HFFc6 (cell line): ENCODE measurements around the gene BCAS3. TPM values are rescaled to one million over a fixed set of nuclear protein-coding genes. Genes with fewer than 3 reads are reported as not detected.
A peak's percentile ranks its signal among the peaks of the same experiment; 100 is the strongest.

Experiments
- DNase-seq: peaks from one replicate; pipeline ENCODE4 v3.0.0-alpha.2; 2018
- H3K27ac Mint-ChIP-seq: 2 replicates; pipeline ENCODE4 v1.8.0; 2020; ENCODE audit warnings: mild to moderate bottlenecking, mixed read lengths
- H3K27me3 Mint-ChIP-seq: 2 replicates; pipeline ENCODE4 v1.8.0; 2021; ENCODE audit warnings: mild to moderate bottlenecking, moderate library complexity, mixed read lengths; ENCODE audit not compliant: insufficient read depth
- H3K36me3 Mint-ChIP-seq: 2 replicates; pipeline ENCODE4 v1.8.0; 2021; ENCODE audit warnings: low read depth, mixed read lengths
- H3K4me1 Mint-ChIP-seq: 2 replicates; pipeline ENCODE4 v1.8.0; 2020; ENCODE audit warnings: low read depth, mixed read lengths
- H3K4me3 Mint-ChIP-seq: 2 replicates; pipeline ENCODE4 v1.8.0; 2020; ENCODE audit warnings: mild to moderate bottlenecking, moderate library complexity, mixed read lengths
- H3K9me3 Mint-ChIP-seq: 2 replicates; pipeline ENCODE4 v1.8.0; 2020; ENCODE audit warnings: mild to moderate bottlenecking, mixed read lengths
- CTCF ChIP-seq: fragments of 200-600 bp; sonication (generic); IDR thresholded peaks from 2 replicates; pipeline ENCODE4 v1.5.0; 2021; ENCODE audit warnings: antibody characterized with exemption, mild to moderate bottlenecking
- total RNA-seq, 6 experiments: library from RNA; stranded (reverse); fragmentation: NEBNext Ultra II Directional; extraction: Animal tissue kit (Norgen Biotek cat#: 25700); gene quantifications; 2 replicates in 1 of 6; 3 replicates in 5 of 6; pipeline ENCODE4 v1.2.3, GENCODE V29; 2021

The BCAS3 gene
- total RNA-seq, 6 experiments from 2014 or later: 9.8 to 13.8 (median 12.0) TPM

DNA sequence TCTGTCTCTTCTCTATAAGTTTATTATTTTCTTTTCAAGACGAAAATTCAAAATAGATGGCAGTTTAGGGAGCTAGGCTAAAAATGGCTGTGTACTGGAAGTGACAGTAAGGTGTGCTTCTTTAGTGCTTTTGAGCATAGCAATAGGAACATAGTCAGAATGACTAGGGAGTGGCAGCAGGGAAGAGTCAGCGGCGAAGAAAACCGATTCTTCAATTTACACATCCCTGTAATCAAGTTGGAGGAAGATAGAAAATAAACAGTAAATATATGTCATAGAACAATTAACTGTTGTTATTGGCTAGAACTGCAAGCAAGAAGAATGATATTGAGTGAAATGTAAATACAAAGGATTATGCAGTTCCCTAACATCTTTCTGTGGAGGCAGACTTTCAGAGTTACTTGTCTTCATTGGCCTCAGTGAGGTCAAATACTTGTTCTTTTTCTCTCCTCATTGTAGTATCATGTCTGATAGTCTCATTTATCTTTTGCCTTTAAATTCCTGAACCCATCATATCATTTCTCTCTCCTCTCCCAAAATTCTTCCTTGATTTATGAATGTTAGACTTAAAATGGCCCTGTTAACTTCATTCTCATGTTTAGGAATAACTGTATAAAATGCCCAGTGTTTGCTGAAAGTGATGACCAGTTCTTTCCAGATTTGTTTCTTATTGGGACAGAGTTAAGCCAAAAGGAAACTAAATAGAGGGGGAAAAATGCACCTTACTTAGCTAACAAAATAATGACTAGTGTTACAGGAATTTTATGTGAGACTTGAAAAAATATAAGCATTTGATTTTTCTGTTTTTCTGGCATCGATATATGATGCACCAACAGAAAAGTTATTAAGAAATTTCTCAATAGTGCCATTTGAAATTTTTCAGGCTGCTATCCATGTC lies 211.4 kb downstream of the BCAS3 start:
- H3K27ac Mint-ChIP-seq: peak overlapping the region; percentile 2; the same call in 1 of the 2 replicates
- H3K27me3 Mint-ChIP-seq: no peaks in the 10 kb centered on the region
- no peaks in the 10 kb centered on the region for H3K9me3 Mint-ChIP-seq
- peaks cover 10% of the 10 kb centered on the region for H3K4me1 Mint-ChIP-seq
- 0 out of 2 replicates have a peak, but pooled peaks cover 6% of the 10 kb centered on the region for H3K36me3 Mint-ChIP-seq
- no peak for TF ChIP-seq CTCF
- H3K4me3 Mint-ChIP-seq: no peak overlapping the region
- DNase-seq: no peak

DNA sequence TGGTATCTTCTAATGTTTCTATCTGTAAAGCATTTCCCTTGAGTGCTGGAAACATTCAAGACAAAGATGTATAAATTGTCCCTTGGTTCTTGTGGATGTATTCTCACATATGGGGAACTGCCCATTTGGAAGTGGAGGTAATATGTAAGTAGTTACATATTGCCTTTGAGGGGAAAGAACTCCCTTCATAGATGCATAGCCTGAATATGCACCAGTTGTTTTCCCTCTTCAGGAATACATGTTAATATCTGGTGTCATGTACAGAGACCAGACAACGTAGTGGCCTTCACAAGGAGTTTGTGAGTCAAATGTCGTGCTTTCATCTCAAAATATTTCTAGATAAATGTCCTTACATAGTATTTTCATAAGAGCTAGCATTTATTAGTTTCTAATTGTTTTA lies 213.5 kb downstream of the BCAS3 start:
- DNase-seq: no peak
- no peak overlapping the region for H3K4me3 Mint-ChIP-seq
- no peak overlapping the region for H3K27ac Mint-ChIP-seq
- TF ChIP-seq CTCF: no peak
- no peaks in the 10 kb centered on the region for H3K9me3 Mint-ChIP-seq
- H3K4me1 Mint-ChIP-seq: peaks cover 10% of the 10 kb centered on the region
- H3K27me3 Mint-ChIP-seq: no peaks in the 10 kb centered on the region
- H3K36me3 Mint-ChIP-seq: peaks cover 11% of the 10 kb centered on the region; the same call in 1 of the 2 replicates

DNA sequence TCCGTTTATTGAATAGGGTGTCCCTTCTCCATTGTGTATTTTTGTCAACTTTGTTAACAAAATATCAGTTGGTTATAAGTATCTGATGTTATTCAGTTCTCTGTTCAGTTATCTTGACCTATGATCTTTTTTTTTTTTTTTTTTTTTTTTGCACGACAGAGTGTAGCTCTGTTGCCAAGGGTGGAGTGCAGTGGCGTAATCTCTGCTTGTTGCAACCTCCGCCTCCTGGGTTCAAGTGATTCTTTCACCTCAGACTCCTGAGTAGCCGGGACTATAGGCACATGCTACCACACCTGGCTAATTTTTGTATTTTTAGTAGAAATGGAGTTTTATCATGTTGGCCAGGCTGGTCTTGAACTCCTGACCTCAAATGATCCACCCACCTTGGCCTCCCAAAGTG lies 215.8 kb downstream of the BCAS3 start:
- peaks cover 10% of the 10 kb centered on the region; the same call in 1 of the 2 replicates for H3K9me3 Mint-ChIP-seq
- no peak for TF ChIP-seq CTCF
- H3K27me3 Mint-ChIP-seq: no peaks in the 10 kb centered on the region
- peaks cover 27% of the 10 kb centered on the region for H3K36me3 Mint-ChIP-seq
- H3K4me3 Mint-ChIP-seq: no peak overlapping the region
- no peak for DNase-seq
- H3K4me1 Mint-ChIP-seq: peaks cover 10% of the 10 kb centered on the region
- no peak overlapping the region for H3K27ac Mint-ChIP-seq

GRCh38 chr17:60896996-60897395 lies 219.3 kb downstream of the BCAS3 start:
- no peak overlapping the region for H3K27ac Mint-ChIP-seq
- H3K9me3 Mint-ChIP-seq: peaks cover 10% of the 10 kb centered on the region; the same call in 1 of the 2 replicates
- H3K36me3 Mint-ChIP-seq: peaks cover 28% of the 10 kb centered on the region
- H3K4me1 Mint-ChIP-seq: peaks cover 19% of the 10 kb centered on the region
- no peak for DNase-seq
- no peak overlapping the region for H3K4me3 Mint-ChIP-seq
- H3K27me3 Mint-ChIP-seq: no peaks in the 10 kb centered on the region
- no peak for TF ChIP-seq CTCF

DNA sequence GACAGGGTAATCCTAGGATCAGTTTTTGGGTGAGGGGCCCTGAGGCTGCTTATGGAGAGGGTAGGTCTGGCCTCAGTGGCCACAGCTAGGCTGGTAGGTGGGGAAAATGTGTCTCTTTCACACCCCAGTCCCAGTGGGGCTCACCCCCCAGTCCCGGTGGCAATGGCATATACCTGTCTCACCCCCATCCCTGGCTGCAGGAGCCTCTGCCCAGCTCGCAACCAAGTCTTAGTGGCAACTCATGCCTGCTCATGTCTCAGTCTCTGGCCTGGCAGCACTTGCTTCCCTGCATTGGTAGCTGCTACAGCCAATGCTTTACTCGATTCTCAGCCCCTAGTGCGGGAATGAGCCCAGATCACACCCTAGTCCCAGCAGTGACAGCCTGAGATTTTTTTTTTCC lies 221.5 kb downstream of the BCAS3 start:
- DNase-seq: no peak
- no peak for TF ChIP-seq CTCF
- Mint-ChIP-seq H3K9me3 (peaks cover 10% of the 10 kb centered on the region; the same call in 1 of the 2 replicates), H3K36me3 (peaks cover 21% of the 10 kb centered on the region), H3K4me3 (no peak overlapping the region), H3K27me3 (no peaks in the 10 kb centered on the region), H3K27ac (no peak overlapping the region), H3K4me1 (peaks cover 32% of the 10 kb centered on the region)
